HG02852 (cell line): Measurements from ENCODE around the gene FCMR.

Experiments used
- ATAC-seq: cut with Tn5 transposase; IDR thresholded peaks from one replicate; pipeline ENCODE4 v1.9.1; 2021; ENCODE audit warnings: mild to moderate bottlenecking, moderate library complexity; ENCODE audit not compliant: unreplicated experiment

FCMR gene

DNA sequence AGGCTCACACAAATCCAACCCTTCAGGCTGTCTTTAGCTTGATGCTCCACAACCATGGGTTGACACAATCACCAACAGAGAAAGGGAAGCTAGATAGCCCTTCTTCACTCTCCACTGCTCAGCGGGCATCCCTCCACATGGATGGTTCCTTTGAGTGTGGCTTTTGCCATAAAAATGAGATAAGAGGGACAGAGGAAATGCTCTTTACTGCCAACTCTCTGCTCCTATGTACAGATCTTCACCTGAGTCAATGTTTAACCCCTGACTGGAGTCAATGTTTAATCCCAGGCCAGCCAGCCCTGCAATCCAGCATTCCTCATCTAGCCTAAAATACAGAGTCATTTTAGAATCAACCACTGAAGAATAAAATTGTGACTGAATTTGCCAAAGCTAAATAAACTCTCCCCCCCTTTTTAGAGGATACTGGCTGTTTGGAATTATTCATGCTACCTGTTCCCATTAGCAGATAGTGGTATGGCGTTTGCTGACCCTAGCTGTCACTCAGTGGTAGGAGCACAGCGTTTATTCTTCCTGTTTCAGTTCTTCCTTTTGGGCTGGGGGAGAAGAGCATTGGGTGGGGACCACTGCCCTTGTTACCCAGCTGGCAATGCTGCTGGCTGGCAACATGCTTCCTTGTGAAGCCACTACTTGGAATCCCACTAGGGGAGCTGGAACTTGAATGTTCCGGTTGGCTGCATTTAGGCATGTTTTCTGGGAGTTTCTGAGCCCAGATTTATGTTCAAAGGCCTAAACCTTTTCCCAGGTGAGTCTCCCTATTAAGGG lies 29.8 kb upstream of the FCMR start:
- no peak for ATAC-seq

DNA sequence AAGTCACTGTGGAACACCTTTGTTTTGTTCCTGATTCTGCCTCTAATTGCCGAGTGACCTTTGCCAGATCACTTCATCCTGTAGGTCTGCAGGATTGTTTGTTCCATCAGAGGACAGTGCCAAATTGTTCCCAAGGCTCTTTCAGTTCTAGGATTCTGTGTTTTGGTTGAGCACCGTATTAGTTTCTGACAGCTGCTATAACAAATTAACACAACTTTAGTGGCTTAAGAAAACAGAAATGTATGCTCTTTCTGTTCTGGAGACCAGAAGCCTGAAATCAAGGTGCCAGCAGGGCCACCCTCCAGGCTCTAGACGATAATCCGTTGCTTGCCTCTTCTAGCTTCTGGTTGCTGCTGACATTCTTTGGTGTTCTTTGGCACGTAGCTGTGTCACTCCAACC lies 27.9 kb upstream of the FCMR start:
- no peak for ATAC-seq

DNA sequence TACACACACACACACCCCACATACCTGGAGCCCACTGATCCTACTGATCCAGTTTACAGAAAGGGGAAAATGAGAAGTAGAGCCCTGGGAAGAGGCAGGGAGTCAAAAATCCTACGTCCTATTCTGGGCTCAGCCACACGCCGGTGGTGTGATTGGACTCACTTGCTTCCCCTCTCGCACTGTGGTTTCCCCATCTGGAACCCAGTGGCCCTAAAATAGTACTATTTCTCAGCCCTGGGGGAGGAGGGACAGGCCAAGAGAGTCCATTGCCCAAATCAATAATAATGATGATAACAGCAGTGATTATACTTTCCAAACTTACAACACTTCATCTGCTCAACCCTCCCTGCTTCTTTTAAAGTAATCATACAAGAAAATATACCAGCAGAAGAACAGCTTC lies 27.5 kb upstream of the FCMR start:
- no peak for ATAC-seq

DNA sequence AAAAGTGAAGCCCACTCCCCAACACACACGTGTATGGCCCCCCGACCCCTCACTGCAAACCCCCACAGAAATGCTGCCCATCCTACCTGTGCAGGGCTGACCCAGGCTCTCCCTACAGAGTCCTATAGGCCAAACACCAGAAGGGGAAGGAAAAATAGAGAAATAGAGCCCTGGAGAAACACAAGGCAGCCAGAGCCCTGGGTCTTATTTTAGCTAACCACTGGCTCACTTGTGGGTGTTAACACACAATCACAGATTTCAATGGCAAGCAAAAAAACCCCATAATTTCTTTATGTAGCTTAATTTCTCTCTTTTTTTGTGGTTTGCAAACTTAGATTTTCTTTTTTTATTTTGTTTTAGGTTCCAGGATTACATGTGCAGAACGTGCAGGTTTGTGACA lies 25.5 kb upstream of the FCMR start:
- ATAC-seq, result no peak

DNA sequence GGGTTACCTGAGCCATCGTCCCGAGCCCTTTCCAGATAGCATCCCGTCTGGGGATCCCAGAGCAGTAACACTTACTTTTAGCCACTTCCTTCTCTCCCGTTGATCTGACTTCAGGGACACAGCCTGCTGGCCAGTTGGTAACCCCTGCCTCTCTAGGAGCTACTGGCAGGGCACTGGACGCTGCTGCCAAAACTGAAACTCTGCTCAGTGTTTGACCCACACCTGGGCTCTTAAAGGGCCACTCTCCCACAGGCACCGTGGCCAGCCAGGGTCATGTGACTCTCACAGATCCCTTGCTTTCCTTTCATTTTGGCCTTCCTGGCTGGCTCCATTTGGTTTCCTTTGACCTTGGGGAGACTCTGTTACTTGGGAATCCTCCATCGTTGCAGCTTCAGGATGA lies 24.5 kb upstream of the FCMR start, which contains the start of gene PIGR:
Gene PIGR, minus strand, starts transcription at position 206 of the 400 bp plus-strand sequence. CDS start 5,935 bp downstream, outside the sequence.
- no peak for ATAC-seq

DNA sequence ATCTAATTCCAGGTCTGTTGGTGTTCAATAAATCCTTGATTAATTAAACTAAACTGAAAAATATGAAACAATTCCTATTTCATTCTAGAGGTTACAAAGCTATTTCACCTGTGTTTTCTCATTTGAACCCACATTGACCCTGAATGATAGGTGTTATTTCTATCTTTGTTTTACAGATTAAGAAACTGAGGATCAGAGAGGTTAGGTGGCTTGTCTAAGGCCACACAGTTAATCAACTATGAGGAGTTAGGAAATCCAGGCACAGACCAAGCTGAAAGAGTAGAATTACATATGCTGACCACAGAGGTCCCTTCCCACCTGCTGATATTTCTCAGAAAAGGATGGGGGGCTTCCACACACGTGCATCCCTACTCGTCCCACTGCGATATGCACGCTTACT lies 24.0 kb upstream of the FCMR start:
- no peak for ATAC-seq

DNA sequence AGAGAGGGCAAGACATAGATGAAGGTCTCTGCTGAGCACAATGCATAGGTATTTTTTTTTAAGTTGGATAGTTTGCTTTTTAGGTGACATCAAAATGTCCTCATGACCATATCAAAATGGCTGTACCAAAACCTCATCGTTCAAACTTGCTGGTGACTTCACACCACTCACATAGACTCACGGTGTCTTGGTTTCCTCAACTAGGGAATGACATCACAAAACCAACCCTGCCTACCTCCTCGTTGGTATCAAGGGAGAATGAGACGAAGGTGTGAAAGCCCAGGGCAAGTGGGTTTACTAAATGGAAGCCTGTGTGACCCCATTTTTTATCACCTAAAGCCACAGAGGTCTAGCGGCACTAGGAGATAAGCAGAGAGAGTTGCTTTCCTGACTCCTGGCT lies 23.0 kb upstream of the FCMR start:
- no peak for ATAC-seq

DNA sequence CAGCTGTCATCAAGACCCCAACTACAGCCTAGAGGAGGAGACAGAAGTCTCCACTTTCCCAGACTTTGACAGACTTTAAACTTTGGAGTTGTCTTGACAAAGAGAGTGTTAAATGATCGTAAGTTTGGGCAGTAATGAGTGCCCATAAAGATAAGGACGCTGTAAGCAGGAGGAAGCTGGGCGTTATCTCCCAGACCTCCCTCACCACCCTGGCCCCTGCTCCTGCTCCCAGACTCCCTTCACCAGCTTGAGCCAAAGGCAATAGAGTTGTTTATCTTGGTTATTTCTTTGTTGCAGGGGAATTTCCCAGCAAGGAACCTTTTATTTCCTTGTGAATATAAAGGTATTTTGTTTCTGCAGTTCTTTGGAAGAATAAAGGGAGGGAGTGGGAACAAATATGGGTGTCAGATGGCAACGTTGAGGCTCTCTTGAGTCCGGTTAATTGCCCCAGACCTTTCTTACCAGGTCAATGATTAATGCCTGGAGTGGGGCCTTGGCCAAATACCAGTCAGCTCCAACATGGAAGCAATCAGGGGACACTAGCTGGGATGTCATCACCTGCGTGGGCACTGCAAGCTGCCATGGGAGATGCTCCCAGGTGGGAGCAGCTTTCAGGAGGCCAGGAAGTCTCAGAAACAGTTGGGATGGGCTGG lies 20.2 kb upstream of the FCMR start:
- ATAC-seq, result no peak

DNA sequence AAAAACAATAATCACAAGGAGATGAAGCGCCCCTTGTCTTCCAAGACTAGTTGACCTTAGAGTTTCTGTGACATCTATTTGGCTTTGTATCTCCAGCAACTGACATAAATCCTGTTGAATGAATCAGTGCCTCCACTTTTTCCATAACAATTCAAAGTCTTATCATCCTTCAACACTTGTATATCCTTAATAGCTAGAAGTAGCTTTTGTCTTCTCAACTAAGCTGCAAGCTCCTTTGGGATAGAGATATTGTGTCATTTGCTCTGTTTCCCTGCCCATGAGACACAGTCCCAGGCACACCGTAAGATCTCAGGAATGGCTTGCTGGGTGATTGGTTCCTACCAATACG lies 18.8 kb upstream of the FCMR start:
- ATAC-seq, result no peak

DNA sequence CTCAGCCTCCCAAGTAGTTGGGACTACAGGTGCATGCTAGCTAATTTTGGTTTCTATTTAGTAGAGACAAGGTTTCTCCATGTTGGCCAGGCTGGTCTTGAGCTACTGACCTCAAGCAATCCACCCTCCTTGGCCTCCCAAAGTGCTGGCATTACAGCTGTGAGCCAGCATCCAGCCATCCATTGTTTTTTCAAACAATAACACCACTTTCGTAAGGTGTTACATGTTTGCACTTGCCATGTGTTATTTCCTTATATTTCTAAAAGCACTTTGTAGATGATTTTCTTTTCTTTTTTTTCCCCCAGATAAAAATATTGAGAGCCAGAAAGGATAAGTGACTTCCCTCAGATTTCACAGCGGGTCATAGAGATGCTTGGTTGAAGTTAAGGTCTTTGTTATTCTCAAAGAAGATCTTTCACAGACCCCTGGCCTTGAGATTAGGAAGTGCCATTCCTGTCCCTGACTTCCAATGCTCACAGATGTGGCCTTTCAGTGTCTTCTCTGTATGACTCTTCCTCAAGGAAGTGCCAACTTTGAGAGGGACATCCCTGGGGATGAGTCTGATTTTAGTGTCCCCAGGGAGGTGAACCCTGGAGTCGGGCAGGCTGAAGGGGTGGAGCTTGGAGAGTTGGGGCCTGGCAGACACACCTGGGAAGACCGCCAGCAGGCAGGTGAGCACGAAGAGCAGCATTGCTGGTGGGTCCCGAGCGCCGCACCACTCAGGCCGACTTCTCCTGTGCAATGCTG lies 18.3 kb upstream of the FCMR start:
- no peak for ATAC-seq

DNA sequence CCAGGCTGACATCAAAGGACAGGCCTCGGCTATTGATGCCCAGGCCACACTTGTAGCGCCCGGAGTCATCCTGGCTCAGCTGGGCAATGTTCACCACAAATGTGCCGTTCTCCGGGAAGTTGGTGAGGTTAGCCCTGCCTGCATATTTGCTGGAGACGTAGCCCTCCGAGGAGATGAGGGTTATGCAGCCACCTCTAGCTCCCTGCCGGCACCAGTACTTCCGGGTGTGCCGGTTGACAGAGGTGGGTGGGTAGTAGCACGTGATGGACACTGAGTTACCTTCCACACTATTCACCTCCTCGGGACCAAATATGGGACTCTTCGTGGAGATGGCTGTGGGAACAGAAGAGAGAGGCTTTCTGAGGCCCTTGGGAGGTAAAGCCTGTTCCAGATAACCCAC lies 17.4 kb upstream of the FCMR start:
- ATAC-seq, result no peak

DNA sequence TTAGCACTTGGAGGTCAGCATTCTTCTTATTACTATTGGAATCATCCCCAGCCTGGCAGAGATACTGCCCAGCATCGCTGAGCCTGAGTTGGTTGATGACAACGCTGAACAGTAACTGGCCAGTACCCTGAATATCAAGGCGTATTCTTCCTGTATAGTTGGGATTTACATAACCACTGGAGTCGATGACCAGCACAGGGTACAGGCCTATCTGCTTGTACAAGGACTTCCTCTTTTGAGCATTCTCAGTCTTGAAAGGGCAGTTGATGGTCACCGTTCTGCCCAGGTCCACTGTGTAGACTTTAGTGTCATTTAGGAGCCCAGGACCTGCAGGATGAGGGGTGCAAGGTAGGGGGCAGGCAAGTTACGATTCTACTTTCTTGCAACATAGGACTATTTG lies 15.7 kb upstream of the FCMR start:
- no peak for ATAC-seq

DNA sequence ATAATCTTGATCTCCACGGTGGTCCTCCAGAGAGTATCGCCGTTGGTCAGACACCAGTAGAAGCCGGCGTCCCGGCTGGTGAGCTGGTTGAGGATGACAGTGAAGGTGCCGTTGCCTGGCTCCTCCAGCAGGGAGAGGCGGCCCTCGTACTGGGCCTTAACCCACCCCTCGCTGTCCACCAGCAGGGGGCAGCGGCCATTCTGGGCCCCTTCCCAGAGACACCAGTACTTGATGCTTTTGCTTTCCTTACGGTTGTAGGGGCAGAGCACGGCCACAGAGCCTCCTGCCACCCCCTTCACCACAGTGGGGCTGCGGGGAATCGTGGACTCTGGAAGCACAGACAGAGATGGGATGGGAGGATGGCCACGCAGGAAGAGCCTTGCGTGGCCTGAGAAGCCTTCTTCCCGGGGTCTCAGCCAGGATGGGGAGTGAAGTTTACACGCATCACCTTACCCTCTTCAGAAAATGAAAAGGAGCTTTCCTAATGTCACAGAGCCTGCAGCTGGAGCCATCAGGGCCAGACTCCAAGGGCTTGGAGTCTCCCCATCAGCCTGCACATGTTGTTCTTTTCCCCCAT lies 13.8 kb upstream of the FCMR start:
- no peak for ATAC-seq

DNA sequence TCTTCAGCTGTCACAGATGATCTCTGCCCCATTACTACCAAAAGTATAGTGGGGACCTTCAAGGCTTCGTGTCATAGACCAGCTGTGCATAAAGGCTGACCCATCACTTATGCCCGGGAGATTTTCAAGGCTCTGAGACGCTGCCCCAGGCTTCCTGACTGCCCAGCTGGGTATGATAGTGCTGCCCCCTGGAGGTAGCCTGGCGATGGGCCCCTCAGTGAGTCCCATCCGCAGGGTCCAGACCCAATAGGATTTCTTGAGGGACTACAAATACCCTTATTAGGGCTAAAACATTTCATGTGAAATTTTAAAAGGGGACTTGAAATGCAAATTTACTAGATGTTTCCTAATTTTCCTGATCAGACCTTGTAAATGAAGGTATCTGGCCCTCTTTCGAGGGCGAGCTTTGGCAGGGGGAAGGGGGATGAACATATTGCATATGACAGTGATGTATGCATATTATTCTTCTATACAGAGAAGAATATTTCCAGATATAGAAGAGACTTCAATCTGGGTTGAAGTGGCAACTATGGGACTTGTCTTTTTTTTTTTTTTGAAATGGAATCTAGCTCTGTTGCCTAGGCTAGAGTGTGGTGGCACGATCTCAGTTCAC lies 11.7 kb upstream of the FCMR start:
- no peak for ATAC-seq

DNA sequence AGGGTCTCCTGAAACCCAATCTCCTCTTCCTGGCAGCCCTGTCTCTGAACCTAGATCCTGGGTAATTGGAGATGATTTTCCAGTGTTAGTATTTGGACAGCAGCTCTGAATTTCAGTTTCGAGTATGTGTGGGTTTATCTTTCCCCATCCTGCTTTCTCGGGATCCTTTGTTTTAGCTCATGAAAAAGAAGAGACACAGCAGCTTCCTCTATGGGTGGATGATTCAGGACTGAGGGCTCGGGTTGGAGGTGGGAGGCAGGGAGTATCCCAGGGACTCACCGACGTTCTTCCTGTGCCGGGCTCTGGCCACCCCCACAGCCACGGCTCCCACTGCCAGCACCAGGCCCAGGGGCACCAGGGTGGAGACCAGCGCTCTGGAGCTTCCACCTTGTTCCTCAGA lies 10.4 kb upstream of the FCMR start:
- no peak for ATAC-seq

DNA sequence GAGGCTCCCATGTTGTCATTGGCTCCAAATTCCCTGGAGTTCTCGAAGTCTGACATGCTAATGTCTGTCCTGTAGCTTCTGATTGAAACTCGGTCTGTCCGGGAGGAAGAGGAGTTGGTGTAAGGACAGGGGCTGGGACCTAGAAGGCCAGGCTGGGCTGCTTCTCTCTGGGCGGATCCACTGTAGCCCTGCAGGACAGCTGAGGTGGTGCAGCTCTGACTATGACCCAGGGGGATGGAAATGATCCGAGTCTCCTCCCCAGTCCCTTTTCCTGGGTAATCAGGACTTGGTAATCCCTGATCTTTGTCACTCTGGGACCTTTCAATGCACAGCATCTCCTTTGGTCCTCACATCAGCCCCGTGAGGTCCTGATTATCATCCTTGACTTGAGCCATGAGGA lies 10.0 kb upstream of the FCMR start:
- ATAC-seq, result no peak

DNA sequence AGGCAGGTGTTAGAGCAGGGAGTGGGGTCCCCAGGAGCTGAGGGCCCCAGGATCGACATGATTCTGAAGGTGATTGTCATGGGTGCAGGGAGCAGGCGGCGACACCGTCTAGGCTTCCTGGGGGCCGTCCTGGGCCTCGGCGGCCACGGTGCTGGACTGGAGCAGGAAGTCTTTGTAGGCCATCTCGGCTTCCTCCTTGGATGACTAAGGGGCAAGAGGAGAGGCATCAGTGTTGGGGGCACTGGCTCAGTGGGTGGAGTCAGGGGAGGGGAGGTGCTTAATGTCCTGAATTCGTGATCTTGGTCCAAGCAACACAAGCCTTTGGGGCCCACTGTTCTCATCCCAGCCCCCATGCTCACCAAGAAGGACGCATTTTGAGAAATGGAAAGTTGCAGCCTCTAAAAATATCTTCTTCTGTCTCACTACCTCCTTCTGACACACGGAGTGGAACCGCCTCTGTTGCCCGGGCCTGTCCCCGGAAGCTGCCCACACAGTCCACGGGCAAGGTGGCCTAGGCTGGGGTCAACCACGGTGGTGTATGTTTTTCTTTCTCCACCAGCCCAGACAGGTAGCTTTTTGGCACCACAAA lies 8.6 kb upstream of the FCMR start:
- ATAC-seq, result peak; percentile 81

DNA sequence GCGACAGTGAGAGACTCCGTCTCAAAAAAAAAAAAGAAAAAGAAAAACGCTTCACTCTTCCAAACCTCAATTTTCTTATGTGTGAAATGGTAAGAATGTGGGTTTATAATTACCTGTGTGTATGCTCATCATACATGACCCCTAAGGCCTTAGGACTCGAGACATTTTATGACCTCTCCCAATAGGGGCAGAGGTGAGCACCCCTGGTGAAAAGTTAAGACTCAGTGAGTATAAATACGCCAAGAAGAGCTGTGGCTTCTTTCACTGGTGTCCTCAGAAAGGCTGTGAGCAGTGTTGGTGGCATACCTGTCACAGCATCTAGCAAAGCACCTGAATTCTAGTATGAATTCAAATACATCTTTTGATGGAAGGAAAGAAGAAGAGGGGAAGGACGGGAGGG lies 7.8 kb upstream of the FCMR start:
- ATAC-seq, result no peak

DNA sequence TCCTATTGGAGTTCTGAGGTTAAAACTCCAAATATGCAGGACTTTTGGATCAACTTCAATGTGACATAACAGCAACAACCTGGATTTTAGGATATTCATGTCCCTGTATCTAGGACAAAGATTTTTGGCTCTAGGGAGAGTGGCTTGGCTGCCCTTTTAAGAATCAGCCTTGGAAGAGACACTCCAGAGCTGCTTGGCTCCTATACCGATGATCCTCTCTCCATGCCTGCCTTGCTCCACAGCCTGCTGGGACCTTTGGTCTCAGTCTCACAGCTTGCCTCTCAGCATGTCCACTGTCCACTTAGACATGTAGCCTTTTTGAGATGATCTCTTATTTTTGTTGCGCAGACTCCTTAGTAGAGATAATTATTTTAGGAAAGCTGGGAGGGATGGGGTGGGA lies 4.5 kb upstream of the FCMR start:
- no peak for ATAC-seq

DNA sequence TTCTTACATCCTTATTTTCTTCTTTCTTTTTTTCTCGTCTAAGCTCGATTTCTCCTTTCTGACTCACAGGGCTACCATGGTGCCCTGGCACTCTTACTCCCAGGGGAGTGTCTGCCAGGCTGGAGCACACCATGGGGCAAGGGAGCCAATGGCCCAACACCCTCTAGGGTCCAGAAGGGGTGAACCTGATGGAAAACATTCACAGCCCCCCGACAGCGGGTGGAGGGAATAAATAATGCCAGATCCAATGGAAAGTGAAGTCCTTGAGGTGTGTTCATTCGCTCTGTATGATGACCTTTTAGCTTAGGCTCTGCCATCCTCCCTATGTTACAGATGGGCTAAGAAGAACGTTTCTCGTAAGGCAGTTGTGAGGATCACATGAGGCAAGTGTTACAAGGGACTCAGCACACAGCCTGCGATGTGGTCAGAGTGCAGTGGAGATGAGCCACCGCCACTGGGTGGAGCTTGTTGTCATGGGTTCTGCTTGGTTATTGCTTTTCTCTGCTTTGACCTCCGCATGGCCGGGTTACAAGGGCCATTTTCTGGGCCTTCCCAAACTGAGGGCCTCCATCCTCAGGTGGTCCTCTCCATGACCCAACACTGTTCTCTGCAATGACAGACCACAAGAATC lies 3.5 kb upstream of the FCMR start:
- ATAC-seq, result peak; percentile 50
